Amygdala (tissue), 56 donors: ENCODE measurements around the gene CNPY1.

Experiments
- DNase-seq, 56 donors: peaks; one replicate each; lab custom pipeline; 2025; lab: John Stamatoyannopoulos, UW

CNPY1 gene

DNA sequence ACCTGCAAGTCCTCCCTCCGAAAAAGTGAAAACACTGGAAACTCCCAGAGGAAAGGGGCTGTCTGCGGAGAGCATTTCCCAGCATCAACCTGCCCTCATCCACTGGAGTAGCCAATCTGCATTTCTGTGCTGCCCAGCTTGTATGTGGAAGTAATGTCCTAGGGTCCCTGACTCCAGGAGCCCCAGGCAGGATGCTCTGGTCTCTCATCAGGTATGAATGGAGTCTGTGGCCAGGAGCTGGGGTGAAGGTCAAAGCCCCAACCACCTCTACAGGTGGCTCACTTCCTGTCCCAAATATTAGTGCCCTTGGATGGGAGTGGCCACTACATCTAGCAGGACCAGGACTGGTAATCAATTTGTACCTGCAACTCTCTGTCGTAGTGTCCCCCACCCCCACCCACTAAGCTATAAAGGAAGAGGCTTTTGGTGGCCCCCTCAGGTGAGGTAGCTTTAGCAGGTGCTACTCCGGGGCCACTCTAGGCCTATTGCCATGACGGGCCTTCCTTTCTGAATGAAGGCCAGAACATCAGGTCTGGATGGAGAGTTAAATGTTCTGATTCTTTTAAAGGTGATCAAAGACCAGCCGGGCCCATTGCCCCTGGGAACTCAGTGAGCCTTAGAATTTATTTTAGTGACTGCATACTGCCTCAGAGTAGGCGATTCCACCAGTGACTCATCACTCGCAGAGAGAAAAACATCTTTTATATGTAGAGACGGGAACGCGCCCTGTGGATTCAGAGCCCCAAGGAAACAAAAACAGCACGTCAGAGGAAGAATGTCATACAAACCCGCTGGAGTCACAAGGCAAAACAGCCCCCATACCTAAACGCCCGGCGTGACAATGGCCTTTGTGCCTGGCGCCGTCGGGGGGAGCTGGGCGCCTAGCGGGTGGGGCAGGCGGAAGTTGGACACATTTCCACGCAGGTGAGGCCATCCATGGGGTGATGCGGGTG lies 75.4 kb downstream of the CNPY1 start:
- DNase-seq: no peak

DNA sequence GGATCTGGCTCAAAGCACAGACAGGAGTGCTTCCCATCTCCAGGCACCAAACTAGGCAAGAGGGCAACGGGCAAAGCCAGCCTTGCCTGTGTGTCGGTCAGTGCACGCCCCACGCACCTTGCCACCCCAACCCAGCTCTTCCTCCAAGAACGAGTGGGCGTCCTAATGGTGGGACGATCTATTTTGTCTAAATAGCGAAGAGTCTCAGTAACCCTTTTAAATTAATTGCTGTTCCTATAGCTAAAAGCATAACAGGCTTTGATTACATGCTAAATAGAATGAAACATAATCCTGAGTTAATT lies 76.2 kb downstream of the CNPY1 start:
- DNase-seq: no peak

DNA sequence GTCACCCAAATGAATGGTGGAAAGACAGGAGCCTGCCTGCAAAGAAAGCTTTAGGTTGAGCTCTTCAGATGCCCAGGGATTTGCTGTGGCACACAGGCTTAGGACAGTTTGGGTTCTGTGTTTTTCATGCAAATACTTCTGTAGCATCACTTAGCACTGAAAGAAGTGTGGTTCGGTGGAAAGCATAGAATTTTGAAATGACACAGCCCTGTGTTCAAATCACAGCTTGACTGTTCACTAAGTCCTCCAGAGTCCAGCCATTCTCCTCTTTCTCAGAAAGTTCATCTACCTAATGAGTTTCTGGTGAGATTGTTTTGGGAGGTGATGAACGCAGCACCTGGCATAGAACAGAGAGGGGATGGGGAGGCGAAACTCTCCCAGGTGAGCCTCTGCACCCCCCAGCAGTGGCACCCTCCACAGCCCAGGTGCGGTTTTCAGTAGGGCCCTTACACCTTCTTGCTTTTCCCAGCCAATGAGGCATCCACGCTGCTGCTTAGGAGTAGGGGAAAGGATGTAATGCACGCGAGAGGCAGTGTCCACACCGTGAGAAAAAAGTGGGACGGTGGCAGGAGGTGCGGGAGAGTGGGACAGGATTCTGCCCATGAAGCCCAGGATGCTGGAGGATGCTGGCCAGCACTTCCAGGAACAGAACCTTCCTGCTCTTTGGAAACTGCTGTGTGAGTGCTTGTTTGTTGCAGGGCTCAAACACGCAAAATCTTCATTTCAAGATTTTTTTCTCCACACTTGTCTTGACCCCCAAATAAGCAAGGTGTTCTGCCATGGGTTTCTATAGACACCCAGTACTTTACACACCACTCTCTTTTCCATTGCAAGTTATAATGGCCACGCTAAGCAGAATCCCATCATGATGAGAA lies 76.8 kb downstream of the CNPY1 start:
- DNase-seq: no peak

DNA sequence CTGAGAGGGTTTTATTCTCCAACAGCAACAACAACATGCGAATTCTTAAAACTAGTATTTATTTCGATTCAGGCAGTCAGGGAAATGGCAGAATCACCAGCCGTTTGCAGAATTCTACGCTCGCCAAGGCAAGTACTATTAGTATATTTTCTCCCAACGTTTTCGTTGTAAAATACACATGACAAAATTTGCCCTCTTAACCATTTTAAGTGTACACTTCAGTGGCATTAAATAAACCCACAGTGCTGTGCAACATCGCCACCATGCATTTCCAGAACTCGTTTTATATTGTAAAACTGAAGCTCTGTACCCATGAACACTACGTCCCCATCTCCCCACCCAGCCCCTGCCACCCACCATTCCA lies 77.6 kb downstream of the CNPY1 start:
- no peak for DNase-seq

DNA sequence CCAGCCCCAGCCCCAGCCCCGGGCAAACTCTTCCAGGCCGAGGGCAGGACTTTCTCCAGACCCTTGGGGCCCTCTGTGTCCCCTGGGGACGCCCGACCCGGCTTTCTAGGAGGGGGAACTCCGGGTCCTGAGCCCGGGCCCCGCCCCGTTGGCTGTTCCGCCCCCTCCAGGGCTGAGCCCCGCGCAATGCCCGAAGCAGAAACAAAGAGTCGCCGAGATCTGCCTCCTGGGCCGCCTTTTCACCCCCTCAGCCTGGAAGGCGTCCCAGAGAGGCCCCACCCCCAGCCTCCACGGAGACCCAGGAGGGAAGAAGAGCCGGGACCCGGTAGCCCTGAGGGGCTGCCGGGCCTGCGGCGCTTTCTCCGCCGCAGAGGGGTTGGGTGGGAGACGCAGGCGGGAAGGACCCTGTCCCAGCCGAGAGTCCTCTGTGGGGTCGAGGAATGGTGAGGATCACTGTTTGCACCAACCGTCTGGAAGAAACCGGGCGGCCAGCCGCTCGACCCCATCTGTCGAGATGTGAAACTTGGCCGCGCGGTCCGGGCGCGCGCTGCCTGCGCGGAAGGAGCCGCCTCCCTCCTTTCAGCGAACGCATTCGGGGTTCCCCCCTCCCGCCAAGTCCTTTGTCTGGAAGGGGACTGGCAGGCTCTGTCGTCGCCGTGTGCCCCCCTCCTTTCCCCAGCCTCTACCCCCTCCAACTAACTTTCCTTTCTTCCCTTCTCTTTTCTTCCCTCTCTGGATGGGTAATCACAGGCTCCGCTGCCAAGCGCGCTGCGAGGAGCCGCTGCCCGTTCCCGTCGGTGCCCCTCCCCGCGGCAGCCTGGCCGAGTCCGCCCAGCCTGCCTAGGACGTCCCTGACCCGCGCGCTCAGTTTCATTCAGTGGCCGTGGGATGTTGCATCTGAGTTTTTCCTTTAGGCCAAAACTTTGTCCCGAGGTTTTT lies 78.2 kb downstream of the CNPY1 start:
- DNase-seq: no peak

DNA sequence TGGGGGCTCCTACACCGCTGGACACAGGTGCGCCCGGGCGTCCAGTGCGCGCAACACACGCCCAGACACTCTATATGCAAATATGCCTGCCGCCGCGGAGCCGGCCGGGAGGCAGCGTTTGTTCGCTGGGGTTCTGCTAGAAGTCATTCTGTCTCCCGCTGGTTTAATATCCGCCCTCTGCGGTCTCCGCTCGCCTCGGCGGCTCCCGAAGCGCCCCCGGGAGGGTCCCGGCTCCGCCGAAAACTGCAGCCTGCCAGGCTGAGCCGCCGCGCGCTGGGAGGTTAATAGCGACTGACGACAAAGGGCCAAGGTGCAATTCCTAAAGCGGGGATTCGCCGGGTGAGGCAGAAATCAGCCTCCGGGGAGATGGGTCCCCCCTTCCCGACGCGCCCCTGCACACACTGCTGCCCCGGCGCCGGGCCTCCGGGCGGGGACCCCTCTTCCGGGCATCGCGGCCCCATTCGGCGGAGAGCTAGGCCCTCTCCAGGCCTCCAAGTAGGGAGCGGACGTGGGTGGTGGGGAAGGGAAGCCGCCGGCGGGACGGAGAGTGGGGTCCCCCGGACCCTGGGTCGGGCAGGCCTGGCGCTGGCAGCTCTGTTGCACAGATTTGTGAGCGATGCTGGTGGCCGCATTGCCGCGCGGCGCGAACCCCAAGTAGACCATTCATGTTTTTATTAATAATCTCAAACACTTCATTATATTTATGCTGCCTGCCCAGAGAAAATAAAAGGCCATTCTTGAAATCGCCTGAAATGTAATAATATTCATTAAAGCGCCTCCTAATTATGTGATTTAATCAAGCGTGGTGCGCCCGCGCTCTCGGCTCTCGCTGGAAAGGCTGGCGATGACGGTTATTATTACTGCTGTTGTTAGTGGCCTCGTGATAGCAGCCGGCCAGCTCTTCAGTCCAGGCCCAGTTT lies 79.3 kb downstream of the CNPY1 start:
- no peak for DNase-seq

DNA sequence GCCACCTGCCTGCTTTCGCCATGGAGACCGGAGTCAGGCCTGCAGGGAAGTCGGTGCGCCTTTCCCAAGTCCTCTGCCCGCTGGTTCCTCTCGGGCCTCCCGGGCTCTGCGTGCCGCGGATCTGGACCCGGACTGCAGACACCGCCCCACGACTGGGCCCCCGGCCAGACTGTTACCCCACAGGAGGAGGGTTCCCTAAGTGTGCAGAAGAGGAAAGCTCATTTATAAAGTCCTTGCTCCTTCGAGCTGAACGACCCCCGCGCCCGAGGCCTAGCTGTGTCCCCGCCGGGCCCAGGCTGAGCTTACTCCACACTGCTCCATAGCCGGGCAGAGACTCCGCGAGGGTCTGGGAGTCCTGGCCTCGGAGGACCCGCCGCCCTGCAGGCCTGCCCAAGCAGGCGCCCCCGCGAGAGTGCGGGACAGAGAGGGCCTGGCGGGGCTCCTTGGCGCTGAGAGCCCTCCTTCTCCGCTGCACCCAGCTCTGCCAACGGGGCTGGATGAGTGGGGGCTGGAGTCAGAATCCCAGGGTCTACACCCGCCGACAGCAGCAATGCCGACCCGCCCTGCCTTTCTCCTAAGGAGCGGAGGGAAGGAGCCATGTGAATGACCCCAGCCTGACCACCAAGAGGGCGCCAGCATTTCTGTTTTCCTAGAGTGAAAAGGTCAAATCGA lies 80.1 kb downstream of the CNPY1 start:
- DNase-seq: no peak

DNA sequence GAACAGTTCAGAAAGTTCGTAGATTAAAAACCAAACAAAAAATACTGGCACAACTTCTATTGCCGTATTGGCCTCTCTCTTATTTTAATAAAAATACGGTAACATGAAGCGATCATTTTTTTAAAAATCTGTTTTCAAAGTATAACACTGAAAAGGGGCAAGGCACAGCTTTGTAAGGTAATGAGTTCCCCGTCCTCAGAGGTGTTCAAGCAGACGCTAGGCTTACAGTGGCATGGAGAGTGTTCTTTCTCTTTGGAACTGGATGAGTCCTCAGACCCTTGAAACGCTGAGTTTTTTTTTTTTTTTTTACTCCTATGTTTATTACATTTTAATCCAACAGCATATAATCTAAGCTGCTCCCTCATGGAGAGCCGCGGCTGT lies 80.6 kb downstream of the CNPY1 start:
- DNase-seq: no peak

DNA sequence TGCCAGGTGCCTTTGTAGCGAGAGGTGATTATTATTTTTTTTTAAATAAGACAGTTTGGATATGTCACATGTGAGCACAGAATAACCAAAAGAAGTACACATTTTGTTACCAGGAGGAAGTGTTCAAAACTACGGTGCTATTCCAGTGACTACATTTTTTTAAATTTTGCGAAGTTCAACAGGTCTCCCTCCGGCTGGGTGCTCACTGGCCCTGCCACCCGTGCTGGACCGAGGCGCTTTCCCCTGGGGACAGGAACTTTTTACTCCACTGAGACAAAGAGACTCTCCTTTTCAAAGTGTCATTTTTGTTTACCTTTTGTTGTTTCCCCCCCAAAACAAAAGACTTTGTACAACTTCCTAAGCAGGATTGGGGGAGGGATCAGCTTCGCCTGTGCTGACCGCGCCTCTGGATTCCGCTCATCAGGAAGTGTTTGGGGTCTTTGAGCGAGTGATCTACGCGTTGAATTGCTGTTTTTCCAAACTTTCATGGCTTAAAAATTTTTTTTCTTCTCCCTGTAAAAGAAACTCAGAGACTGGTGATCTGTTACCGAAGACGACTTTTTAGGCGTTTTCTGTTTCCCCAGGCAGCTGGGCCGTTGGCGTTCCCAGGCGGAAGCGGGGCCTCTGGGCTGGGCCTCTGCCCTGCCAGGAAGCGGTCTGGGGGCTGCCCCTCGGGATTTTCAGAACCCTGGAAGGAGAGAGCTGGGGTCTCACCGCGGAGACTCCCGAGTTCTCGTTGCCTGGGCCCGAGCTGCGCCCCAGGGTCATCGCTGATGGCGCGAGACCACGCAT lies 81.2 kb downstream of the CNPY1 start:
- DNase-seq: no peak

DNA sequence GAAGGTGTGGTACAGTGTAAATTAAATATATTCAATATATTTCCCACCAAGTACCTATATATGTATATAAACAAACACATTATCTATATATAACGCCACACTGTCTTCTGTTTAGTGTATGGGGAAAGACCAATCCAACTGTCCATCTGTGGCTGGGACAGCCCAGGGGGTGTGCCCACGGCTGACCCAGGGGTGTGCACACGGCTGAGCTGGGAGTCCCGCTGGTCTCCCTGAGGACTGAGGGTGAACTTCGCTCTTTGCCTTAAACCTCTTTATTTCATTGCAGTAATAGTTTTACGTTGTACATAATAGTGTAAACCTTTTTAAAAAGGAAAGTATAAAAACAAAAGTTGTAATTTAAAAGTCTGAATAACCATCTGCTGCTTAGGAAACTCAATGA lies 82.2 kb downstream of the CNPY1 start:
- no peak for DNase-seq

DNA sequence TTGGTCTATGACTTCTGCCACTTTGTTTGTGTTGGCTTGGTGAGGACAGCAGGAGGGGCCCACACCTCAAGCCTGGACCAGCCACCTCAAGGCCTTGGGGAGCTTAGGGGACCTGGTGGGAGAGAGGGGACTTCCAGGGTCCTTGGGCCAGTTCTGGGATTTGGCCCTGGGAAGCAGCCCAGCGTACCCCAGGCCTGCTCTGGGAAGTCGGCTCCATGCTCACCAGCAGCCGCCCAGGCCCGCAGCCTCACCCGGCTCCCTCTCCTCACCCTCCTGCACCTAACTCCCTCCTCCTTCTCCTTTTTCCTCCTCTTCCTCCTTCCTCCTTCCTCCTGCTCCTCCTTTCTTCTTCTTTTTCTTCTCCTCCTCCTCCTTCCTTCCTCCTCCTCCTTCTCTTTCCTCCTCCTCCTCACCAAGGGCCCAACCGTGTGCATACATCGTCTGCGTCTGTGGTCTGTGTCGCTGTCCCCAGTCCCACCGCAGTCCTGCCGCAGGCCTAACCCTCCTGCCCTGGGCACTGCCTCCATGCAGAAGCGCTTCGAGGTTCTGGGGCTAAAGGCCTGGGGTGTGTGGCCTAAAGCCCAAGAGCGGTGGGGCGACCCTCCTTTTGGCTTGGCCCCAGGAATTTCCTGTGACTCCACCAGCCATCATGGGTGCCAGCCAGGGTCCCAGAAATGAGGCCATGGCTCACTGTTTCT lies 83.1 kb downstream of the CNPY1 start:
- no peak for DNase-seq

DNA sequence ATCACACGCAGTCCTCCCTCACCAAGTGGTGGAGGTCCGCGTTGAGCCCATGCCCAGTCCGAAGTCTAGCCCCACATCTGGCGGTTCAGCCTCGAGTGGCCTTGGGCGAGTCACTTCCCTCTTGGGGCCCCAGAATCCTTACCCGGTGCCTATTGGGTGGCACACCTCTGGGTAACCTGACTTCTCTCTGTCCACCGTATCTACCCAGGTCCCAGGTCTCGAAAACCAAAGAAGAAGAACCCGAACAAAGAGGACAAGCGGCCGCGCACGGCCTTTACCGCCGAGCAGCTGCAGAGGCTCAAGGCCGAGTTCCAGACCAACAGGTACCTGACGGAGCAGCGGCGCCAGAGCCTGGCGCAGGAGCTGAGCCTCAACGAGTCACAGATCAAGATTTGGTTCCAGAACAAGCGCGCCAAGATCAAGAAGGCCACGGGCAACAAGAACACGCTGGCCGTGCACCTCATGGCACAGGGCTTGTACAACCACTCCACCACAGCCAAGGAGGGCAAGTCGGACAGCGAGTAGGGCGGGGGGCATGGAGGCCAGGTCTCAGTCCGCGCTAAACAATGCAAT lies 84.1 kb downstream of the CNPY1 start:
- DNase-seq: no peak

DNA sequence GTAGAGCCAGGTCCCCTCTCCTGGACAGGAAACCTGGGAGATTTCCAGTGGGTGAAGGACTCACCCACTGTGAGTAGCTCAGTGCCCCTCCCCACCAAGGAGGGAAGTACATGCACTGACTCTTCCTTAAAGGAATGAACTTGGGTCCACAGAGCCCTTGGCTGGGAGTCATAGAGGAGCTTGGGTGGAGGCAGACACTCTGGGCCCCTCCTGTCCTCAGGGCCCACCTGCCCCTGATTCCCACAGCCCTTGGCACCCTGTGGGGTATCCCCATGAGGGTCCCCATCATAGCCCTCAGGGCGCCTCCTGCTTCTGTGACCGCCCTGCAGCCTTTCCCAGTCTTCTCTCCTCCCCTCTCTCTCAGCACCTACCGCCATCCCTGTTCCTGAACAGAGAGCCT lies 84.7 kb downstream of the CNPY1 start:
- DNase-seq: no peak

DNA sequence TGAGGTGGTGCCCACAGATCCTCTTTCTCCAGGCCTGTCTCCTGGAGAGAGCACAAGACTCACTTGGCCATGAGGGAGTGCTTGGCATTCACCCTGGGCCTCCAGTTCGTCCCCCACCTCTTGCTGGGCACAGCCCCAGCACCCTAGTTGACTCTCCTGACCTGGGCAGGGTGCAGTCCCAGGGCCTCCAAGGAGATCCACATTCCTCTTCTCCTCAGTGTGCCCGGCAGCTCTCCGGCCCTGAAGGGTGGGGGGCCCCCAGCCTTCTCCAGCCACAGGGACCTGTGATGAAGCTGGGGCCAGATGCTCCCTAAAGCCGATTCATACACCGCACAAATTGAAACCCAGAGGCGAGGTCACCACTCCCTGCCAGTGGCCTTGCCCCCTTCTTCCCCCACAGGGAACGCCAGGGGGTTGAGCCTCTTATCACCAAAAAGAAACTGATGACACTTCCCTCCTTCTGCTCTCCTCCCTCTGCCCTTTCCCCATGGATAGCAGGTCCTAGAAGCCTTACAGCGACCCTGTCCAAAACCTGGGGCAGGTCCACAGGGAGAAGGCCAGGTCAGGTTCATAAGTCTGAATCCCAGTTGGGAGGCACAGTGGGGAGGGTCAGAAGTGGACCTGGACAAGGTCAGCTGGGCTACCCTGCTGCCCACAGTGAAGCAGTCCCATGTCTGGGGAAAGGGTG lies 85.3 kb downstream of the CNPY1 start:
- no peak for DNase-seq

DNA sequence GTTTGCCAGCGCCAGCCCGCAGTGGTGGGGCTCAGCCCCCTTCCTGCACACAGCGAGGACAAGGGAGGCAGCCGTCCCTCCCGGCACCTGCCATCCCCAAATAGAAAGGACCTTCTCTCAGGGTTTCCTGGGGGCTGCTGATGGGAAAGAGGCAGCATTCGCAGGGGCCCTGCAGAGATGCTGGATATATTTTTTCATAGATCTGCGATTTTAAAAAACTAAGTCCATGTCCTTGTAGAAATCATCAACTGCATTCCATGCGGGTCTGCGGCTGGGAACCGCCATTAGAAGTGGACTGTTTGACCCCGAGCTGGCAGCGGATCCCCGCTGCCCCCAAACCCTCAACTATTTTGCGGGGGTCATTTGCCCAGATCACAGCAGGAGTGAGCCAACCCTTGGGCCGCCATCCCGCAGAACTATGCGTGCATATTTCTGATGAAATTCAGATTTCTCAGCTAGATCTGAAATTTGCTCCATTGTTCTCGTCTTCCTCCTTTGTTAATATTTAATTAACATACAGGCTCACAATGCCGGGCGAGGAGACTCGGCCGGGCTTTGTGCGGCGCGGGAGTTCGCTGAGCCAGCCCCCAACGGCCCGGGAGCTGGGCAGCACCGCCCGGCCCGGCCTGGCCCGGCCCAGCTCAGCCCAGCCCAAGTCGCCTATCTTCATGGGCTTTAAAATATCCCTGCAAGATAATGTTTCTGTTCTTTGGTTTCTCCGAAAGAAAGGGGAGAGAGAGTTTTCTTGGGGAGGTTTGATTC lies 86.5 kb downstream of the CNPY1 start:
- no peak for DNase-seq
